Measurements from ENCODE around the gene GRK6. TPM values are rescaled to one million over a fixed set of nuclear protein-coding genes. Genes with fewer than 3 reads are reported as not detected.

The GRK6 gene
- 17.5 to 29.2 TPM (median 26.9 TPM) in 5 replicates for total RNA-seq (2022; extraction: Qiagen RNA extraction)

DNA sequence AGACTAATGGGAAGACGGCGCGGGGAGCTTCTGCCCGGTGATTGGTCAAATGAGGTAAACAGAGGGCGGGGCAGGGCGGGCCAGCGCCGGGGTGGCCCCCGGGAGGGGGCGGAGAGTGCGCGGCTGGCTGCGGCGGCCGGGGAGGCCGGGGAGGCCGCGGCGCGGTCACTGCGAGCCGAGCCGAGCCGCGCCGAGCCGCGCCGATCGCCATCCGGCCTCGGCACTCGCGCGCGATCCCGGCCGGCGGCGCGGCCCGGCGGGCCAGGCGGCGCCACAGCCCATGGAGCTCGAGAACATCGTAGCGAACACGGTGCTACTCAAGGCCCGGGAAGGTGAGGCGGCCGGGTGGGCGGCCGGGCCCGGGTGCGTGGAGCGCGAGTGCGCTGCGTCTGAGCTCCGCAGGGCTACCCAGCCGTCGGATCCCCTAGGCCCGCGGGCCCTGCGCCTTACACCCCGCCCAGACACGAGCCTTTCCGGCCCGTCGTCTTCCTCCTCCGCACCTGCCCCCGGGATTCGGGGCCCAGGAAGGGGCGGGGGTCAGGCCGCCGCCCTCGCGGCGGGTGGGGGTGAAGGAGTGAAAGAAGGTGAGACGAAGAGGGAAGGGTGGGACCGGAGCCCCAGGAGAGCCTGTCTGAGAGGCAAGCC lies at the start of gene GRK6:
GRK6 (plus strand) TSS at position 111 of the 645 bp plus-strand sequence; CDS start at position 281, 170 bp downstream.

GRCh38 chr5:177384134-177384533 lies 42.3 kb upstream of the GRK6 start, which contains the start of gene SLC34A1:
SLC34A1 (plus strand) TSS chr5:177384434; CDS start chr5:177385742, 1,308 bp downstream.

GRCh38 chr5:177399997-177400868 lies 26.2 kb upstream of the GRK6 start, which contains the start of gene PFN3:
PFN3 (minus strand) TSS chr5:177400661; CDS start chr5:177400576, 85 bp downstream.

DNA sequence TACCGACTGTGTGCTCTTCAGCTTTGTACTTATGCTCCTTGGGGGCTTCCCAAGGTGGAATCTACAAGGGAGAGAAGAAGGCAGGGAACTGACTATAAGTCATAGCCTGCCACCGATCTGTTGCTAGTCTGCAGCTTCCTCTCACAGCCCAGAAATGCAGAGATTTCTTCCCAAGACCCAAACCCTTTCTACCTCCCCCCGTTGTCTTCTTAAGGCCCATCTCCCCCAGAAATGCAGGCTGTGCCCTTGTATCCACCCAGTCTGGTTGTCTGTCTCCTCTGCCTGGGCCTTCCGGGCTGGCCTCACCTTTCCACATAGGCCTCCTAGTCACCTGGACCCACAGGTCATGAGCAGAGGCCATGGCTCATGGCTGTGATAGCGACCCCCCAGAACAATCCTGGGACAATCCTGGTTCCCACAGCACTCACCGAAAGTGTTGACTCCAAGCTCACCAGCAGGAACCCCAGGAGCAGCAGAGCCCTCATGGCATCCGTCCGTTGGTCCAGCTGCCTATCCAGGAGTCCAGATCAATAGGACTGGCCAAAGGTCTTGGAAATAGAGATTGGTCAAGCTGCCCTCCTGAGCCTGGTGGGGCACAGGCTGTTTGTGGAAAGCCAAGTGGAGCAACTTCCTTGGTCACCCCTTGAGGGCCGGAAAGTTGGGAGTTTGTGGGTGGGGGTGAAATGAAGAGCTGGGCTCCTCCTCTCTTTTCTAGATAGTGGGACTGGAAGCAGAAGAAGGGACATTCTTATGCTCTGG lies 17.3 kb upstream of the GRK6 start, which contains the start of gene F12:
F12 (minus strand) TSS at position 522 of the 759 bp plus-strand sequence; CDS start at position 485, 37 bp downstream.

GRCh38 chr5:177446200-177447065 lies 20.0 kb downstream of the GRK6 start, which contains the start of gene PRR7:
PRR7 (plus strand) TSS chr5:177446814; CDS start chr5:177455068, 8,254 bp downstream.

DNA sequence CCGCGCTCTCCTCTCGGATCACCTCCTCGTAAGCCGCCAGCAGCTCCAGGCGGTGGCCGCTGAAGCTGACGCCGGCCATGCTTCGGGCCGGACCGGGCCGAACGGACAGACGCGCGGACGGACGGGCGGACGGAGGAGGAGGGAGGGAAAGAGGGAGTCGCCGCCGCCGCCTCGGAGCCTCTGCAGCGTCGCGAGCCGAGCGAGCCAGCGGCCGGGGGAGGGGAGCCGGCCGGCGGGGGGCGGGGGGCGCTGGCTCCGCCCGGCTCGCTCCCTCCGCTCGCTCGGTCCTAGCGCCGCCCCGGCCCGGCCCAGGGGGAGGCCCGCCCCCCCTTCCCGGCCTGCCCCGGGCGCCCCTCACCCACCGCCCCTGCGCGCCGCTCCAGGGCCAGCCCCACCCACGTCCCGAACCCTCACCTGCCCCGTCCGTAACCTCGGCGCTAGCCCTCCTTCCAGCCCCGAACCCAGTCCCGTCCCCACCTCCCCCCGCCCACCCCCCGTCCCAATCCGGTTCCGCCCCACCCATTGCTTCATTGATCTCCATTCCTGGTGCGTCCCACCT lies 47.0 kb downstream of the GRK6 start, which contains the start of gene DBN1:
DBN1 (minus strand) TSS at position 192 of the 559 bp plus-strand sequence; CDS start at position 79, 113 bp downstream.

Other genes starting within 250 kb of the GRK6 start
- 22.0 to 29.4 TPM (median 28.2 TPM) in 5 replicates for gene RAB24, start 123.0 kb upstream of the GRK6 start, total RNA-seq (2022; extraction: Qiagen RNA extraction)
- 273 to 409 TPM (median 372 TPM) in 5 replicates for gene PRELID1, start 122.9 kb upstream of the GRK6 start, total RNA-seq (2022; extraction: Qiagen RNA extraction)
- 12.8 to 22.6 TPM (median 20.6 TPM) in 5 replicates for gene MXD3, start 114.8 kb upstream of the GRK6 start, total RNA-seq (2022; extraction: Qiagen RNA extraction)
- 194 to 226 TPM (median 194 TPM) in 5 replicates for gene LMAN2, start 75.0 kb upstream of the GRK6 start, total RNA-seq (2022; extraction: Qiagen RNA extraction)
- 3.9 to 8.2 TPM (median 6.4 TPM) in 5 replicates for gene RGS14, start 68.8 kb upstream of the GRK6 start, total RNA-seq (2022; extraction: Qiagen RNA extraction)
- gene SLC34A1, start 42.2 kb upstream of the GRK6 start, total RNA-seq (2022; extraction: Qiagen RNA extraction), result 0.02 TPM in 1 of 5 replicates, not detected in the others
- not detected in 5 replicates for gene PFN3, start 26.0 kb upstream of the GRK6 start, total RNA-seq (2022; extraction: Qiagen RNA extraction)
- gene F12, start 17.1 kb upstream of the GRK6 start, total RNA-seq (2022; extraction: Qiagen RNA extraction), result 14.7 to 28.1 TPM (median 25.9 TPM) in 5 replicates
- gene PRR7, start 20.1 kb downstream of the GRK6 start, total RNA-seq (2022; extraction: Qiagen RNA extraction), result 13.2 to 40.2 TPM (median 35.2 TPM) in 5 replicates
- gene DBN1, start 47.0 kb downstream of the GRK6 start, total RNA-seq (2022; extraction: Qiagen RNA extraction), result 55.6 to 82.0 TPM (median 74.1 TPM) in 5 replicates
- 81.9 to 105 TPM (median 96.8 TPM) in 5 replicates for gene PDLIM7, start 70.9 kb downstream of the GRK6 start, total RNA-seq (2022; extraction: Qiagen RNA extraction)
- gene DOK3, start 83.2 kb downstream of the GRK6 start, total RNA-seq (2022; extraction: Qiagen RNA extraction), result 2.4 to 5.6 TPM (median 4.2 TPM) in 5 replicates
- gene DDX41, start 90.3 kb downstream of the GRK6 start, total RNA-seq (2022; extraction: Qiagen RNA extraction), result 105 to 147 TPM (median 111 TPM) in 5 replicates
- gene FAM193B, start 127.9 kb downstream of the GRK6 start, total RNA-seq (2022; extraction: Qiagen RNA extraction), result 24.3 to 36.0 TPM (median 33.0 TPM) in 5 replicates
- 280 to 284 TPM (median 281 TPM) in 5 replicates for gene TMED9, start 165.5 kb downstream of the GRK6 start, total RNA-seq (2022; extraction: Qiagen RNA extraction)
- gene B4GALT7, start 173.5 kb downstream of the GRK6 start, total RNA-seq (2022; extraction: Qiagen RNA extraction), result 18.7 to 31.8 TPM (median 29.2 TPM) in 5 replicates